ENCODE data around the gene MDH2.
"Not testable (repeated sequence)": the region's sequence is repeated elsewhere in the genome, so short reads cannot be mapped to it uniquely, and the experiment has no call there.

The MDH2 gene

DNA sequence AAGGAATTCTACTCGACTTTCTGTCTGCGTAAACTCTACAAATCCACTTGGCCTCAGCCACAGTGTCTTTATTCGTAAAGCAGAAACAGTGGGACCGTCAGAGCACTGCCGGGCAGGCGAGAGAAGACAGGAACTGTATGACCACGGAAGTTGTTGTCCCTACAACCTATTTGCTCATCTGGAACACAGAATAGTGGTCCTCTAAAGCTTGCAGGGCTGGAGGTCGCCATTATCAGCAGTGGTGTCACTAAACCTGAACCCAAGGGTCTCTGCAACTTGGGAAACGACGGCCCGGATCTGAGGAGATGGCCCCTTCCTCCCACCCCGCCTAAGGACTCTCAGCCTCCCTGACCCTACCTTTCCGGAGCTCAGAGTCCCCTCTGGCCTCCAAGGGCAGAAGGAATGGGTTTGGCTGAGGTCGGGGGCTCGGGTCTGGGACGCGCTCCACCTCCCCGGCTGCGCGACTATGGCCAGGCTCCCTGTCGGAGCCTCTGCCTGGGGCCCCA is 548 bp upstream of the MDH2 start:
- no peak for DNase-seq (ENCODE audit: low read depth)
- TF ChIP-seq, protein P1, sequence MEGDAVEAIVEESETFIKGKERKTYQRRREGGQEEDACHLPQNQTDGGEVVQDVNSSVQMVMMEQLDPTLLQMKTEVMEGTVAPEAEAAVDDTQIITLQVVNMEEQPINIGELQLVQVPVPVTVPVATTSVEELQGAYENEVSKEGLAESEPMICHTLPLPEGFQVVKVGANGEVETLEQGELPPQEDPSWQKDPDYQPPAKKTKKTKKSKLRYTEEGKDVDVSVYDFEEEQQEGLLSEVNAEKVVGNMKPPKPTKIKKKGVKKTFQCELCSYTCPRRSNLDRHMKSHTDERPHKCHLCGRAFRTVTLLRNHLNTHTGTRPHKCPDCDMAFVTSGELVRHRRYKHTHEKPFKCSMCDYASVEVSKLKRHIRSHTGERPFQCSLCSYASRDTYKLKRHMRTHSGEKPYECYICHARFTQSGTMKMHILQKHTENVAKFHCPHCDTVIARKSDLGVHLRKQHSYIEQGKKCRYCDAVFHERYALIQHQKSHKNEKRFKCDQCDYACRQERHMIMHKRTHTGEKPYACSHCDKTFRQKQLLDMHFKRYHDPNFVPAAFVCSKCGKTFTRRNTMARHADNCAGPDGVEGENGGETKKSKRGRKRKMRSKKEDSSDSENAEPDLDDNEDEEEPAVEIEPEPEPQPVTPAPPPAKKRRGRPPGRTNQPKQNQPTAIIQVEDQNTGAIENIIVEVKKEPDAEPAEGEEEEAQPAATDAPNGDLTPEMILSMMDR (IDR thresholded peaks at IDR 0.05; ENCODE audit: control insufficient read depth, insufficient read depth, low read depth, low read length, missing control alignments), result no peak
- peak overlapping the region; percentile 74 for H3K4me3 ChIP-seq (ENCODE audit: control insufficient read depth, low read depth, low read length)

DNA sequence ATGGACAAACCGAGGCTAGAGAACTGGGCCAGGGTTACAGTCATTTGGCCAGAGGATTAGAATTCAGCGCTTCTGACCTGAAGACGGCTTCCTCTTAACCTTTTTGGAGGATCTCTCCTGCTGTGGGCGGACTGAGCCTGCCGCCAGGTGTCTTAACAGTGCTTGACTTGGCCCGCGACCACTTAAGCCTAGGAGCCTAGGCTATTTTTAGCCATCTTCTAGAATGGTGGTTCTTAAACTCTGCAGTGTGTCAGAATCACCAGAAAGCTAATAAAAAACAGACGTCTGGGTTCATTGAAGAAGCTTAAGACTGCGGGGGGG is 722 bp downstream of the MDH2 start:
- H3K4me3 ChIP-seq (ENCODE audit: control insufficient read depth, low read depth, low read length), result peak overlapping the region; percentile 74
- no peak for DNase-seq (ENCODE audit: low read depth)
- TF ChIP-seq, protein P1 (IDR thresholded peaks at IDR 0.05; ENCODE audit: control insufficient read depth, insufficient read depth, low read depth, low read length, missing control alignments), result peak; percentile 9

DNA sequence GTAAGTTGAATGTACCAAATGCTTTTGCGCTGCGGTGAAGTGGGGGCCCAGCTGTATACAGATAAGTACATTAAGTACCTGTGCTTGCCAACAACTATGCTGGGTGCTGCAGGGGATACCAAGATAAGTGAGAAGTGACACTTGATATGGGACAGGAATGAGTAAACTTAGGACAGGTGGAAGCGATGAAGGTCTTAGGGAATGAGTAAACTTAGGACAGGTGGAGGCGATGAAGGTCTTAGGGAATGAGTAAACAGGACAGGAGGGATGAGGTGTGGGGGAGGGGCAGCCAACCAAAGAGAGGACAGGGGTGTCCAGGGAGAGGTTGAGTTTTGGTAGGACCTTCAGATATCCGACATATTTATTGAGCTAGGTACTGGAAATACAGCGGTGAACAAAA is 1.4 kb downstream of the MDH2 start:
- TF ChIP-seq, protein P1 (IDR thresholded peaks at IDR 0.05; ENCODE audit: control insufficient read depth, insufficient read depth, low read depth, low read length, missing control alignments), result no peak
- DNase-seq (ENCODE audit: low read depth), result no peak
- peak overlapping the region; percentile 74; the same call in 1 of the 2 replicates for H3K4me3 ChIP-seq (ENCODE audit: control insufficient read depth, low read depth, low read length)

- DNase-seq (ENCODE audit: low read depth), result no peak
- no peak overlapping the region for H3K4me3 ChIP-seq (ENCODE audit: control insufficient read depth, low read depth, low read length)
- TF ChIP-seq, protein P1 (IDR thresholded peaks at IDR 0.05; ENCODE audit: control insufficient read depth, insufficient read depth, low read depth, low read length, missing control alignments), result no peak
Measured at GRCh38 chr7:76050545-76050944, 2.6 kb downstream of the MDH2 start.

DNA sequence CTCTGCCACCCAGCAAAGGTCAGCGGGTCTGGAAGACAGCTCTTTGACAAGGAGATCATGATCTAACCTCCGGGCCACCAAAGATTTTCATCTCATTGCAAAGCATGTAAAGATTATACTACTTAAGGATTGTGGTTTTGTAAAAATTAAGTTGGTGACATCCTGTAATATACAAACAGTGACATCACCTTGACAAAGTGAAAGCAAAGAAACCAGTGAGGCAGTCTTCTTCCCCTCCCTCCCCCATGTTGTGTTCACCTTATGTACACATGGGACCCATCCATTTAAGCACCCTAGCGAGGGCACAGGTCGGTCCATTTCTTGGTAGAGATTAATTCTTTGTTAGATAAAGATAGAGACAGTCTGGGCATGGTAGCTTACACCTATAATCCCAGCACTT is 3.9 kb downstream of the MDH2 start:
- H3K4me3 ChIP-seq (ENCODE audit: control insufficient read depth, low read depth, low read length), result no peak overlapping the region
- DNase-seq (ENCODE audit: low read depth), result no peak
- TF ChIP-seq, protein P1 (IDR thresholded peaks at IDR 0.05; ENCODE audit: control insufficient read depth, insufficient read depth, low read depth, low read length, missing control alignments), result no peak

GRCh38 chr7:76052681-76053080 is 4.8 kb downstream of the MDH2 start:
- DNase-seq (ENCODE audit: low read depth); H3K4me3 ChIP-seq (ENCODE audit: control insufficient read depth, low read depth, low read length): not testable (repeated sequence)

DNA sequence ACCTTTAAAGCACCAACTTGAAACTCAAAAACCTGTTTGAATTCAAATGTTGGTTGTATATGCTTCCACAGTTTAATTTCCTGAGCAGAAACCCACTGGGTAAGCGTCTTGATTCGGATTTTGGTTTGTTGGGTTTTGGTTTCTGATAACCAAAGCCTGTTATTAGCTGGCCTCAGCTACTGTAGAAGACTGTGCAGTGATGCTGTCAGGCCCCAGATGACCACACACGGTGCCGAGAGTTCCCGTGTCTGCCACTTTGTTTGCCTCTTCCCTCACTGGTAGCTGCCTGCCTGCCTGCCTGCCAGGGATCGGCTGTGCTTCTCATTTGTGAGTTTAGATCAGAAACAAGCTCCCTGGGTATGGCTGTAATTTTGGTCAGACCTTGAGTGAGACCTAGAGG is 5.6 kb downstream of the MDH2 start:
- TF ChIP-seq, protein P1 (IDR thresholded peaks at IDR 0.05; ENCODE audit: control insufficient read depth, insufficient read depth, low read depth, low read length, missing control alignments), result no peak
- no peak overlapping the region for H3K4me3 ChIP-seq (ENCODE audit: control insufficient read depth, low read depth, low read length)
- DNase-seq (ENCODE audit: low read depth), result no peak

Data from AG09309 (cell line).